ENCODE data around the gene ZNHIT6. TPM values are rescaled to one million over a fixed set of nuclear protein-coding genes. Genes with fewer than 3 reads are reported as not detected.

Gene ZNHIT6
- total and polyA plus RNA-seq, 2 of the 8 experiments (the other 6 are each of a cell fraction or from before 2014, with no cell fraction given): 5.9 to 17.2 TPM

- ChIA-PET CTCF (ENCODE audit: partially characterized antibody) (interaction anchor here (0.7 to 1.2 kb wide), 3 partner anchors 41 to 1831 kb away, joined by 3 to 4 read pairs (median 3); no protein-coding TSS in a partner anchor), POLR2A (ENCODE audit: partially characterized antibody) (interaction anchor here (0.9 kb wide), 1 partner anchor 10 kb away, joined by 3 read pairs; no protein-coding TSS in a partner anchor)
- H2AFZ ChIP-seq (ENCODE audit: low read length): no peak overlapping the region
- no peak overlapping the region for H3K27ac ChIP-seq (ENCODE audit: low read depth, low read length)
- no peak overlapping the region for H3K9ac ChIP-seq (replicated peaks in 1 of 4; ENCODE audit: extremely low read depth in 1 of 4, low read depth in 3 of 4, low read length in 3 of 4)
- no peak overlapping the region for H3K14ac ChIP-seq (ENCODE audit: insufficient read length)
- H2AK5ac ChIP-seq (ENCODE audit: low read depth, low read length): no peak overlapping the region
- H2BK12ac ChIP-seq (ENCODE audit: low read depth, low read length): no peak overlapping the region
- no peak overlapping the region for H2BK15ac ChIP-seq (ENCODE audit: low read length)
- no peak overlapping the region for H3K4me3 ChIP-seq (ENCODE audit: extremely low read depth in 1 of 4, insufficient read depth in 2 of 4, low read depth in 3 of 4, low read length in 4 of 4)
- no peaks in the 10 kb centered on the region for H3K23me2 ChIP-seq (ENCODE audit: low read depth, low read length)
- no peak overlapping the region for H3K4ac ChIP-seq (replicated peaks; ENCODE audit: insufficient read length, low read depth, low read length)
- H3K18ac ChIP-seq (ENCODE audit: extremely low read depth, low read length): no peak overlapping the region
- no peak overlapping the region for H3K4me2 ChIP-seq (ENCODE audit: insufficient read depth in 1 of 2, low read depth in 2 of 2, low read length in 2 of 2)
- no peak overlapping the region for H4K91ac ChIP-seq (replicated peaks; ENCODE audit: insufficient read length, low read length)
- H2BK5ac ChIP-seq (ENCODE audit: low read depth, low read length): no peak overlapping the region
- H3K9me3 ChIP-seq (ENCODE audit: insufficient read depth in 2 of 2, low read depth in 1 of 2, low read length in 1 of 2): no peaks in the 10 kb centered on the region
- H3K23ac ChIP-seq (ENCODE audit: insufficient read length): no peak overlapping the region
- FAIRE-seq (no peak), DNase-seq (ENCODE audit: low read depth in 1 of 2, low spot score in 2 of 2) (no peak)
- H3K56ac ChIP-seq (replicated peaks; ENCODE audit: insufficient read length, low read depth, low read length): no peak overlapping the region
- H2BK120ac ChIP-seq (replicated peaks; ENCODE audit: low read depth, low read length): no peak overlapping the region
- H4K5ac ChIP-seq (ENCODE audit: insufficient read length, low read depth, low read length): no peak overlapping the region
- H4K20me1 ChIP-seq (replicated peaks in 1 of 2; ENCODE audit: control insufficient read depth in 1 of 2, insufficient read depth in 2 of 2, low read length in 2 of 2): no peaks in the 10 kb centered on the region
- H3K4me1 ChIP-seq (replicated peaks in 1 of 4; ENCODE audit: control insufficient read depth in 3 of 4, insufficient read depth in 4 of 4, low read length in 3 of 4): no peaks in the 10 kb centered on the region
- no peak overlapping the region for H4K8ac ChIP-seq (ENCODE audit: extremely low read depth, insufficient read depth, low read length)
- H3K36me3 ChIP-seq (ENCODE audit: control insufficient read depth in 2 of 4, insufficient read depth in 4 of 4, low read length in 3 of 4): peaks cover 0 to 34% (median 11%) of the 10 kb centered on the region in 4 experiments; a peak in 4 of 8 replicates
- no peak overlapping the region for H2BK20ac ChIP-seq (ENCODE audit: low read length)
- peaks cover 0 to 9% of the 10 kb centered on the region in 2 experiments; a peak in 1 of 4 replicates for H3K79me2 ChIP-seq (ENCODE audit: control insufficient read depth in 1 of 2, insufficient read depth in 2 of 2, low read length in 2 of 2)
- H3K27me3 ChIP-seq (replicated peaks in 1 of 4; ENCODE audit: control insufficient read depth in 3 of 4, extremely low read depth in 1 of 4, insufficient read depth in 3 of 4, low read length in 3 of 4): no peaks in the 10 kb centered on the region
- no peaks in the 10 kb centered on the region for H3K79me1 ChIP-seq (ENCODE audit: low read depth, low read length)
- TF ChIP-seq KDM4A (IDR thresholded peaks at IDR 0.05; ENCODE audit: low read depth, low read length, severe bottlenecking) (no peak), ASH2L (IDR thresholded peaks at IDR 0.05; ENCODE audit: low read length) (no peak), MAX (IDR thresholded peaks at IDR 0.05) (no peak), KDM5A (IDR thresholded peaks at IDR 0.05; ENCODE audit: low read length) (no peak), POU5F1 (IDR thresholded peaks at IDR 0.05; ENCODE audit: low read depth, low read length) (no peak), GABPA (IDR thresholded peaks at IDR 0.05; ENCODE audit: borderline replicate concordance, insufficient read depth, low read length) (no peak), JUN (IDR thresholded peaks at IDR 0.05; ENCODE audit: low read depth, low read length) (no peak)
These were observed 10.3 kb downstream of the ZNHIT6 start for GRCh38 chr1:85697895-85698294.
